Measurements from ENCODE around the gene OR13J1. TPM values are rescaled to one million over a fixed set of nuclear protein-coding genes. Genes with fewer than 3 reads are reported as not detected.

Gene OR13J1
- total and polyA plus RNA-seq, 2 experiments from 2014 or later, result 0.15 TPM; not detected in 1

- ATAC-seq (no peak), DNase-seq (ENCODE audit: low spot score) (no peak)
- peaks cover 14% of the 10 kb centered on the region for H3K27me3 Mint-ChIP-seq (ENCODE audit: insufficient read depth, low read depth, poor library complexity)
- H3K4me3 Mint-ChIP-seq, result no peak overlapping the region
- H3K27ac Mint-ChIP-seq, result no peak overlapping the region
- Histone ChIP-seq H3K27me3 (ENCODE audit: insufficient read depth) (no peaks in the 10 kb centered on the region), H3K36me3 (ENCODE audit: insufficient read depth) (no peaks in the 10 kb centered on the region), H3K9me2 (ENCODE audit: insufficient read depth) (no peaks in the 10 kb centered on the region), H3K4me2 (no peak overlapping the region), H3K4me3 (no peak overlapping the region), H4K20me1 (replicated peaks; ENCODE audit: insufficient read depth) (no peaks in the 10 kb centered on the region; the same call in 1 of the 2 replicates), H3K79me2 (replicated peaks; ENCODE audit: insufficient read depth) (no peaks in the 10 kb centered on the region), H2AFZ (no peak overlapping the region), H3K27ac (ENCODE audit: low read depth) (no peak overlapping the region), H3F3A (replicated peaks; ENCODE audit: low read depth) (0 out of 2 replicates have a peak, but pooled peaks cover 6% of the 10 kb centered on the region), H3K4me1 (ENCODE audit: insufficient read depth) (peaks cover 8% of the 10 kb centered on the region; the same call in 1 of the 2 replicates)
- no peak for TF ChIP-seq ZNF331 (CRISPR knock-in tag; IDR thresholded peaks at IDR 0.05; ENCODE audit: low read depth)
- no peak for TF ChIP-seq CTCF (conservative IDR thresholded peaks at IDR 0.05; ENCODE audit: low read depth in 2 of 2)
- TF ChIP-seq NANOG (IDR thresholded peaks at IDR 0.05; ENCODE audit: borderline replicate concordance), result no peak
- TF ChIP-seq CREB1 (CRISPR knock-in tag; IDR thresholded peaks at IDR 0.05; ENCODE audit: low read depth), result no peak
- TF ChIP-seq EZH2phosphoT487 (IDR thresholded peaks at IDR 0.05; ENCODE audit: unreplicated experiment), result no peak
- TF ChIP-seq STAT1 (IDR thresholded peaks at IDR 0.05; ENCODE audit: unreplicated experiment), result no peak
- TF ChIP-seq EZH2 (IDR thresholded peaks at IDR 0.05; ENCODE audit: low read depth, unreplicated experiment), result no peak
- TF ChIP-seq JUNB (IDR thresholded peaks at IDR 0.05; ENCODE audit: unreplicated experiment), result no peak
- TF ChIP-seq POLR2AphosphoS5 (IDR thresholded peaks at IDR 0.05; ENCODE audit: low read depth), result no peak
- TF ChIP-seq ETS1 (IDR thresholded peaks at IDR 0.05), result no peak
- no peak for TF ChIP-seq ZNF462 (CRISPR knock-in tag; IDR thresholded peaks at IDR 0.05)
- no peak for TF ChIP-seq REST (IDR thresholded peaks at IDR 0.05; ENCODE audit: unreplicated experiment)
- no peak for TF ChIP-seq ZNF114 (CRISPR knock-in tag; IDR thresholded peaks at IDR 0.05)
- no peaks in the 10 kb centered on the region; the same call in 2 of the 3 replicates for H3K9me3 Mint-ChIP-seq
- peaks cover 29% of the 10 kb centered on the region for H3K4me1 Mint-ChIP-seq
- no peaks in the 10 kb centered on the region for H3K36me3 Mint-ChIP-seq (ENCODE audit: low read depth)
Measured at GRCh38 chr9:35832814-35833213, 37.4 kb downstream of the OR13J1 start.

Data from GM23338 (cell line).